HL-60 (cell line): ENCODE results near the gene TFB1M.

ENCODE experiments used
- CTCF ChIP-seq: IDR thresholded peaks from one replicate; pipeline ENCODE4 v1.5.1; 2011; ENCODE audit warnings: low read length, control low read depth, inconsistent platforms; ENCODE audit not compliant: insufficient read depth
- POLR2AphosphoS5 ChIP-seq: IDR thresholded peaks from 2 replicates; pipeline ENCODE4 v1.6.1; 2012; ENCODE audit warnings: low read depth
- REST ChIP-seq: IDR thresholded peaks from 2 replicates; pipeline ENCODE4 v1.6.1; 2012; ENCODE audit warnings: low read depth; ENCODE audit not compliant: insufficient replicate concordance
- SPI1 ChIP-seq: IDR thresholded peaks from 2 replicates; pipeline ENCODE4 v1.6.1; 2012; ENCODE audit warnings: low read depth, mild to moderate bottlenecking, borderline replicate concordance

GRCh38 chr6:155349129-155349528 is 34.8 kb upstream of the TFB1M start:
- TF ChIP-seq CTCF (no peak), POLR2AphosphoS5 (no peak), REST (no peak), SPI1 (no peak)
